Limb (tissue), 2 donors: ENCODE results near the gene CAST.

Experiments used
- DNase-seq, 2 donors: peaks; one replicate each; pipeline ENCODE4 v3.0.0-alpha.2; 2016; ENCODE audit errors: extremely low spot score in 2 of 2

Gene CAST

DNA sequence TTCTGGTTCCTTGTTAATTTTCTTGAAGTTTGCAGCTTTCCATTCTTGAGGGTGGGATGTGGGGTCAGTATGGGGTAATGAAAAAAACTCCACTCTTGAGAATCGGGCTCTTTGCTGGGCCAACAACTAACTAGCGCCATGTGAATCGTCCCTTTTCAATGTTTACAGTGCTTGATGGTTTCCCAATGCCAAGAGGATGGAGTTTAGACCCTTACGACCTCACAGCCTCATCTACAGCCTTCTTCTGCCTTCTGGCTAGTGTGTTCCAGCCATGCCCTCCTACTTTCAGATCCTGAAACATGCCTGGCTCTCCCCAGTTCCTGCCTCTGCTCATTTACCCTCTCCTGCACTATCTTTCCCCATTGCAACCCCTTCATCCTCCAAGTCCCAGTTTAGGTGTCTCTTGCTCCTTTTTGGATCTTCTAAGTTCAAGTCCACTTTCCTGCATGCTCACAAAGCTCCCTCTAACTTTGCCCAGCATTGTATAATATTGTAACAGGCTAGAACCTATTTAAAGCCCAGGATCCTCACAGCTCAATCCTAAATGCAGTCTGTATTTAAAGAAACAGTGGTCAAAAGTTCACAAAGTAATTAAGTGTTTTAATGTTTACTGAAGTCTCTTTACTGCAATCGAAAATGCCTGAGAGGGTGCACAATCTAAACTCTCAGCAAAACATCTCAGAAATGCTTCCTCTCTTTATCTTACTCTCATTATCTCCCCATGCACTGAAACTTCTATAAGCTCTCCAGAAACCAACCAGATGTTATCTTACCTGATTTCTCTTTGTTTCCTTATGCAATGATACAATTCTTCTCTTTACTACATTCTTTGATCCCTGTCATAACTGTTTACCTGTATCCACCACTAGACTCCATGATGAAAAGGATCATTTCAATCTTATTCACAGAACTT lies 20.6 kb upstream of the CAST start:
- DNase-seq, result no peak

DNA sequence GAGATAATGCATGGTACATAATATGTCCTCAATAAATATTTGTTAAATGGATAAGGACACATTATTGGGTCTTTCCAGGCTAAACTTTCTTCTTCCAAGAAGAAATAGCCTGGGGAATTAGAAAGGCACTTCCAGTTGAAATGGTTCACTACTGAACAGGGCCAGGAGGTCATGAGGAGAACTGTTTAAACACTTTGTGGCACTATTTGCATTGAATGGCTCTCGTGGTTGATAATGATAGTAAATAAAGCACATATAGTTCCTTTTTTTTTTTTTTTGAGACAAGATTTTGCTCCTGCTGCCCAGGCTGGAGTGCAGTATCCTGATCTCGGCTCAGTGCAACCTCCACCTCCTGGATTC lies 19.9 kb upstream of the CAST start:
- no peak for DNase-seq

DNA sequence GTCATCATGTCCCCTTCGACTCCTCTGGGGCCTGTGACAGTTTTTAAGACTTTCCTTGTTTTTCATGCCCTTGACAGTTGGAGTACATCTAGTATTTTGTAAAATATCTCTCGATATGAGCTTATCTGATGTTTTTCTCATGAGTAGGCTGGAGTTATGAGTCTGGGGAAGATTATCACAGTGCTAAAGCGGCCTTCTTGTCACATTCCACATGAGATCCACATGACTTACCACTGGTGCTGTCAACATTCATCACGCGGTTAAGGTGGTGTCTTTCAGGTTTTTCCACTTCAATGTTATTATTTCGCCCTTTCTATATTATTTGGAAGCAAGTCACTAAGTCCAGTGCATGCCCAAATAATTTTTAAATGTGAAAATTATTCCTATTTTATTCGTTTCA lies 17.1 kb upstream of the CAST start:
- no peak for DNase-seq

DNA sequence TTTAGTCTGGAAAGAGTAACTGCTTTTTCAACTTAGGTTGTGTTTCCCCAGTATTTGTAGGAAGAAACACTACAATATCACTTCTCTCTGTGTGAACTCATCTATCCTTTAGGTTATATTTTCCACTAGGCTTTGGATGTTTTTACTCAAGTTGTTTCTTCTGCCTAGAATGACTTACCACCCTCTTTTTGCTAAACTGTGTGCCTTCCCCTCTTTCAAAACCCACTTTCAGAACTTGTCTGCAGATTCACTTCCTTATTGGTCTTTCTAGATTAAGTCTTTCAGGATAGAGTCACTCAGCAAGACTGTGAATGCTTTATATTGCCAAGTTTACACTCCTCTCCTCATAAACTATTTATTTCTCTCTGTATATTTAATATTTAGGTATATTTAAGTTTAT lies 14.2 kb upstream of the CAST start:
- DNase-seq, result no peak

DNA sequence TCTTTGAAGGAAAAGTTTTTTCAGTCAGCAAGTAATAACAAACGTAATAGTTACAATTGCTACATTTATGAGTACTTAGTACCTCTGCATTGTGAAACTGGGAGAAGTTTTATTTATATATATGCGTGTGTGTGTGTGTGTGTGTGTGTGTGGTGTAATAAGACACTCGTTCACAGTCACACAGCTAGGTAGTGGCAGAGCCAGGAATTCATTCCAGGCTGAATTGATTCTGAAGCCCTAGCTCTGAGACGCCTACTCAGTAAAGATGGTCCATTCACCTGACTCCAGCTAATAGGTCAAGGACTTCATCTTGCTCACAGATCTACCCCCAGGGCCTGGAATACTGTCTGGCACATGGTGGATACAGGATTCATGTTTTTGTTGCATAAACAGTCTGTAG lies 13.6 kb upstream of the CAST start:
- no peak for DNase-seq

DNA sequence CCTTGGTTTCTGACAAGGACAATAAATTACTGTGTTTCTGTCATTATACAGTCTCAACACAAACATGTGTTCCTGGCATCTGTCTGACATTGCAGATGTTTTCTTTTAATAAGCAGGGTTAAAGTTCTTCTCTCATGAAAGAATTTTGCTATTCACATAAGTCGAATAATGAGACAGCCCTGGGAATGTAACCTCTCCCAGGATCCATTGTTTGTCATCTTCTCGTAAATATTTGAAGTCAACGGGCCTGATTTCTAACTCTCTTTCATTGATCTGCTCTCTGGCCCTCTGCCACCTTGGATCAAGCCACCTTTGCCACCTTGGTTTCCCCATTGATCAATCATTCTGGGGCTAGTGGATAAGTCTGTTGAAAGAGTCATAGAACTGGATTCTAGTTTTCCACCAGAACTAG lies 12.9 kb upstream of the CAST start:
- DNase-seq, result no peak

DNA sequence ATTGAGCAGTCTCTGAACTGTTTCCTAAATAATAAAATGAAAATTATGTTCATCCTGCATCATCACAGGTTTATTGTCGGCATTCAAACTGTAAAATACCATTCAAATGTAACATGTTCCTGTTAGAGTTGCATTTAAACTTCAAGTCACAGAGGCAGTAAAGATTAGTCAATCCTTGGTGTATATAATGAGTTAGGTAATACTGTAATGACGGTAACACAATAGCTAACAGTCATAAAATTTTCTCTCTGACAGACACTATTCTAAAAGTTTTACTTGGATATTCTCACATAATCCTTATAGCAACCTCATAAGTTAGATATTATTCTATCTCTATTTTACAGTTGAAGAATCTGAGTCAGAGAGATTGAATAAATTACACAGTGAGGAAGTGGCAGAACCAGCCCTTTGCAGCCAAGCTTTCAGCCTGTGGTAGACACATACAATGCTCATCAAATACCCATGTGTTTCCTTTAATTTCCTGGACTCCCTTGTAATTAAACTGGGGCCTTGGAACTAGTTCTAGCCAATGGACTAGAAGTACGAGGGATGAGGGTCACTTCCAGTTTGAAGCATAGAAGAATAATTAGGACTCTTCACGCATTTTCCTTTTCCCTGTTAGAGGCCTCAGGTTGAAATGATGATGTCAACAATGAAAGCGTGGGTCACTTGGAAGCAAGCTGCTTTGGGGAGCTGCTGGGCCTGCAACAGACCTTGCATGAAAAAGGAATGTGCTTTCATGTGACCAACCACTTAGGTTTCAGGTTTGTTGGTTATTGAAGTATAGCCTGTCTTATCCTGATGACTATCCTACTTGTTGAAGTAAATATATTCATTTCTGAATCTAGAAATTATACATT lies 12.3 kb upstream of the CAST start:
- DNase-seq, result no peak

DNA sequence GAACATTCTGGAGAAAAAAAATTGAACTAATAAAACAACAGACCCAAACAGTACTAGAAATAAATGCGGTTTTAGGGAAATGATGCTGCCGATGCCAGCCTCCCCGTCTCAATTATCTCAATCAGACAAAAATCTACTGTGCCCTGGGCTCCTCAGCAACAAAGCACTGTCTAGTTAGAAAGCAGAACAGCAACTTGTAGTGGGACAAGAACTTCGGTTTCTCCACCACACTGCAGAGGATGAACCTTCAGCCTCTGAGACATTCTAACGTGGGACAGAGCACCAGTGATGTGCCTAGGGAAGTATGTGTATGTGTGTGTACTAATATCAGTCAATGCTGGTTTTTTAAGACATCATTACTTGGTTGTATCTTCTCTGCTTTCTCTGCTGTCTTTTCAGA lies 11.1 kb upstream of the CAST start:
- DNase-seq, result no peak

DNA sequence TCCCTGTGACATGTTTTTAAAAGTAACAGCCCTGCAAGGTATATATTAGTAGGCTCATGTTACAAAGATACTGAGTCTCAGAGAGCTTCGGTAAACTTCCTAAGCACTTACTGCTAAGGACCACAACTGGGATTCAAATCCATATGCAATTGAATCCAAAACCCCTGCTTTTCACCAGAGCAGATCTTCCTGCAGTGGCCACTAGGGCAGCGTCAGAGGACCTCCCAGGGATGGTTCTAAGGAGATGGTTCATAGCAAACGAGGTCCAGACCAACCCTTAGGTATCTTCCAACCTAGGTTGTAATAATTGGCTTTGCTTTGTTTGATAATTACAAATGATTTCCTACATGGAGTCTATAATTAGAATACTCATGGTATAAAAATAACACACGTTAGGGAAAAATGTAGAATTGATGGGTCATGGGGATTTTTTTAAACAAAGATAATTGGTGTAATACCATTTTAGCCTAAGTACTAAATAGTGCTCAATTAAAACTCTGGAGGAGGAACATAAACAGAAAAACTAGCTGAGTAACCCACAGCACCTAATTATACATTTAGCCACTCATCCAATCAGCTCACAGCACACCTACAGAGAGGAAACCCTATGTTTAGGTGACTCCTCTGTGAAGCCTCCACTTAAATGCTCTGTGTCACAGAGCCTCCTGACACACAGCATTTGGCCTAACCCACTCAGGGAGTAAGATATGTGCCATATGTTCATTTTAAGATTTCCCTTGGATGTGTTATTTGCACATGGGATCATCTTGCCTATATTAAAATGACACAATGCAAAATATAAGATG lies 10.0 kb upstream of the CAST start:
- no peak for DNase-seq

DNA sequence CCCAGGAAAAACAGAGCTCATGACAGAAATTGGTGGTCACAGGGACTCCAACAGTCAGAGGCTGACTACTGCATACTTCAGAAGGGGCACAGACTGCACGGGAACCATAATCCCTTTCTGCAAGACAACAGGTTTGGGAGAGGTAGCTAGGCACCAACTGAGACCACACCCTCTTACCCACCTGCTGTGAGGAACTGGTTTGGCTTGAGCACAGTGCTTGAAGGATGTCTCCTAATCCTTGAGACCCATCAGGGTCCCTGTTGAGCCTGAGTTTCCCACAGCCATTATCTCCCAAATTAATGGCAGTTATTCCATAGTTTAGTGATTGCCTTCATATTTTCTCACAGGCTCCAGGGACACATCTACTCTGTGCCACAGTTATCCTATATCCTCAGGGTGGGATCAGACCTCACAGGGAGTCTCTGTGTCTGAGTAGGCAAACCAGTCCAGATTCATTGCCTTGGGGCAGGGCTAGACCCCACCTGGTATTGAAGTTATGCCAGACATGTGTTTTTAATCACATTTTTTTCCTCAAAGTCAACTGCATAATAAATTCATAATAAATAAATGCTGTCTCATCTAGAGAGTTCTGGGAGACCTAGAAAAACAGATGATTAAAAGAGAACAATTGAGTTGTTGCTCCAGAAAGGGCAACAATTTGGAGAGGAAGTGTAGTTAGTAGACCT lies 9.3 kb upstream of the CAST start:
- DNase-seq, result no peak

DNA sequence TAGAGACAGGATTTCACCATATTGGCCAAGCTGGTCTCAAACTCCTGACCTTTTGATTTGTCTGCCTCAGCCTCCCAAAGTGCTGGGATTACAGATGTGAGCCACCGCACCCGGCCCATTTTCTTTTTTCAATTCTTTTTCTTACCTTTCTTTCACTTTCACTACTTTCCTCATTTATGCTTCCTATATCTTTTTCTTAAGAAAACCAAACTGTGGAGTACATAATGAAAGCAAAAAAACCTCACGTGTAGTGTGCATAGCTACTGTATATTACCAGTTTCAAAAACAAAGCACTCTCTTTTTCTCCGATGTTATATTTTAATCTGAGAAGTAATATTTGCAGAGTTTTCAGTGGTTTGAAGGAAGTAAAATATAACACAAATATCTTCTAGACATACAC lies 8.0 kb upstream of the CAST start:
- DNase-seq, result no peak

DNA sequence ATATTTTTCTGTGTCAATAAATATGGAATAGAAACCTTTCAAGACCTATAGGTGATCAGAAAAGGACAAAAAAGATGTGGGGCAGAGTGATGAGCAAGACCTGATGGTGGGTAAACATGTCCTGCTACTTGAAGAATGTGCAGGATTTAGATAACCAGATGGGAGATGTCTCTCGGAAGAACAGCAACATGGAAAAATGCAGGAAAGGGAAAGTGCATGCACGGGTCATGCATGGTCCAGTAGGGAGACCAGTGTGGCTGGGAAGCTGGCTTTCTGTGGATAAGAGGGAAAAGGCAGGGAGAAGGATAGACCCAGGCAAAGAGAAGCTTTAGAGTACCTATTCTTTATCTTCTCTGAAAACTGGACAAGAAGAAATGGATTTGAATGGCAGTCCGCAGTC lies 7.1 kb upstream of the CAST start:
- no peak for DNase-seq

DNA sequence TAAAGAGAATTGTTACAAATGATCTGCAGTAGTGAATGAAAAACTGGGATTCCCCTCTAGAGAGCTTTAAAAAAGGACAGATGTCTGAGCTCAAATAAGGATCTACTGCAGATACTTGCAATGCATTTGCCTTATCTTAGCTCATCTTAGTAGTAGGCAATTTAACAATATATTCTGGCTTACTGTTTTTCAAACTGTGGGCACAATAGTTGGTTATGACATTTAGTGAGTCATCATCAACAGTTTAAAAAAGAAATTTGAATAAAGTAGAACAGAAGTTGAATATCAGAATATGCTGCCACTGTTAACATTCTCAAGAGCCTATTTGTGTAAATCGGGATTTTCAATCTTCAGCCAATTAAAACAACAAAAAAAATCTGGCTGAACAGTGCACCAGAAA lies 6.7 kb upstream of the CAST start:
- no peak for DNase-seq

DNA sequence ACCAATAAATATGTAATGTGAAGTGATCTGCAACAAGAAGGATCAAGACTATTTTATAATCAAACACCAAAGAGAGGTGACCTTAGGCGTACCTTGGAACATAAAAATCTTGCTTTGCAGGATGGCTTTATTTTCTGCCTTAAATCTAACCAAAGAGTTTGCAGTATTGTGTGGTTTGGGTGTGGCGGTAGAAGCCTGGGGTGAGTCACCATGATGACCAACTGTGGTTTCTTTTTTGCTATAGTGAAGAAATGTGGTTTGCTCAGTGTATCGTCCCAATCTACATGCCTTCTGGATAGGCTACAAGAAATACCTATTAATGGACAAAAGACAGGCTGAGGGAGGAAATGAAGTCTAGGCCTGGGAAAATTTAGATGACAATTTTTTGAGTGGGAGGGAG lies 5.1 kb upstream of the CAST start:
- DNase-seq, result no peak

DNA sequence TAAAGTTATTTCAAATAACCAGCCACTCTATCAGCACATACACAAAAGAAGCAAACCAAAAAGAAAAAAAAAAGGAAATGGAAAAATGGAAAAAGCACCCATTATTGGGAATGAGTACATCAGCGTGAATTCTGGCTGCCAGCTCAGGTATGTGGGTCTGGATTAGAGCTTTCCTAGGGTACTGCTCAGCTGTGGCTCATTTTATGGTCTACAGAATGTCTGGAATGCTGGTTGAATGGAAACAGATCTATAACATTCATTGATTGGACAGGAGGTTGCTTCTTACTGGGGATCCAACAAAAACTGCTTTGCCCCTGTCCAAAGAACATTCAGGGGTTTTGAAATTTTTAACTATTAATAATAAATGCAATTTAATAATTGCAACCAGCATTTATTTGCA lies 3.9 kb upstream of the CAST start:
- DNase-seq, result no peak

DNA sequence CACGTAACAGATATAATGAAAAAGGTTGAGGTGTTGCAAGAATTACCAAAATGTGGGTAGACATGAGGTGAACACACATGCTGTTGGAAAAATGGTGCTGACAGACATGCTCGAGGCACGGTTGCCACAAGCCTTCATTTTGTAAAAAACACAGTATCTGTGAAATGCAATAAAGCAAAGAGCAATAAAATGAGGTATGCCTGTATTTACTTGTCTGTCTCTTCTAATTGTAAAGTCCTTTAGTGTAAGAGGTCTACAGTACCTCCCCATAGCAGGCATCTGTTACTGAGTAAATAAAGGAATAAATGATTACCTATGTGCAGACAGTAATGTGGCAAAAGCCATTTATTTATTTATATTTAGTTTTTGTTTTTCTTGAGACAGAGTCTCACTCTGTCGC lies 3.0 kb upstream of the CAST start:
- no peak for DNase-seq

DNA sequence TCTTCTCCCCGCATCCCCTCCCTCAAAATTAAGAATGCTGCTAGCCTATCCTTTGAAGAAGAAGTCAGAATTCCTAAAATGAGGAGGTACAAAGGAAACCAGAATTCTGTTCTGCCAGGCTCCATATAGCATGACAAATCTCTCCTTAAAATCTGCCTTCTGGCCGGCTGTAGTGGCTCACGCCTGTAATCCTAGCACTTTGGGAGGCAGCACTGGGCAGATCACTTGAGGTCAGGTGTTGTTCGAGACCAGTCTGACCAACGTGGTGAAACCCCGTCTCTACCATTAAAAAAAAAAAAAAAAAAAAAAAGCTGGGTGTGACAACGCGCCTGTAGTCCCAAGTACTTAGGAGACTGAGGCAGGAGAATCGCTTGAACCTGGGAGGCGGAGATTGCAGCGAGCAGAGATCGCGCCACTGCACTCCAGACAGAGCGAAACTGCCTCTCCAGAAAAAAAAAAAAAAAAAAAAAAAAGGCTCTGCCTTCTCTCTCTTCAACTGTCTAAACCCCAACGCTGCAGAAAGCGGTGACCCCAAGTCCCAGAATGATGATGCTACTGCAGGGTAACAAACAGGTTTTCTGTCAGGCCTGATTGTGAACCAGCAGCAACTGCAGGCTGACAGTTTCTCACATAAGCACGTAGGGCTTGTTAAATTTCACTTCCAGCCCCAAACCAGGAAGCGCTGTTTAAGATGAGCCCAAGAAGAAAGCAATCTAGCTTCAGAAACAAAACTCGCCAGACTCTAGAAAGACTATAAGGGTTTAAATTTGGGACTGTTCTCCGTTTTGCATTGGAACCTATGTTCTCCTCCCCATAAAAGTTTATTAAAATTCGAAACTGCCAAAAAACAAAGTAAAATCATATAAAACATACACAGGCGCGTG lies 963 bp upstream of the CAST start:
- peak in 1 of 2 donors; percentile 37 for DNase-seq

DNA sequence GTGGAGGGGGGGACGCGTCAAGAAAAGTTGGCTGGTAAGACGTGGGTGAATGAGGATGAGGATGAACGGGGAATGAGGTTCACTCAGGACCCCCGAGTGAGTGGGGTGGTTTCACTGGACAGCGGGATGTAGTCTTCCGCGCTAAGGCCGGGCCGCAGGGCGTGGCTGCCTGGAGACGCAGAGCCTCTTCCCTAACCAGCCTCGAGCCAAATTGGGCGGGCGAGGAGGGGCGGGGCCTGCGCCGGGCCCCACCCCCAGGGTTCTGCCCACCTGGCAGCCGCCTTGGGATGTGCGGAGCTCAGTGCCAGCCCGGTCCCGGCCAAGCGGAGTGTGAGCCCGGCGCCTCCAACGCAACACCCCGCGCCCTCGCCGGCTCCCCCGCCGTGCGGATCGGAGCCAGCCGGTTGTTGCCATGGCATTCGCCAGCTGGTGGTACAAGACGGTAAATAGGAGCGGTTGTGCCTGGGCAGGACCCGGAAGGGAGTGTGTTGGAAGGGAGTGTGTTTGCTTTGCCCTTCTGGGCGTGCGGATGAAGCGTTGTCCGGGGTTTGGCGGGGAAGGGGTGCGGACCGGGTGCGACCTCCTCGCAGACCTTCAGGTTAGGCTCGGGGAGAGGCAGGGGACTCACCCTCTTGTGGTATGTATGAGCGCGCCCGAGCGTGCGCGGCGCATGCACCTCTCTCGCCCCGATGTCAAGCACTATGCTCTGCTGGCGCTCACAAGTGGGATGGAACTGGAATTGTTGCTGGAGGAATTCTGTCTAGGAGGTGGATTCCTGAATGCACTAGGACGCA lies 746 bp downstream of the CAST start:
- DNase-seq, result peak; percentile 80 to 90

DNA sequence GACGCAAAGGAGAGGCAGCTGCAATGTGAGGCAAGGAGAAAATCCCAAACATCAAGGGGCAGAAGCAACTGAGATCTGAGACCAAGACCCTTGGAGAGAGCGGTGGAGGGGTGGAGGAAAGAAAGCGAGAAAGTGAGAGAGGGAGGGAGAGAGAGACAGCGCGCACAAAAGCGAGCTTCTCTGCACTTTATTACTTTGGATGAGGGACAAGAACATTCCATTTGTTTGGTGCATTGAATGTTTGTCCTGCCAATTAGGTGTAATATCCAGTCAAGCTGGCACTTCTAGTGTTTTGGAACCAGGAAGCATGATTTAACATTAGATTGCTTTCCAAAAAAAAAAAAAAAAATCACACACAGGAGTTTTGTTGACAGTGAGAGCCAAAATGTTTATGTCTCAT lies 1.4 kb downstream of the CAST start:
- no peak for DNase-seq

DNA sequence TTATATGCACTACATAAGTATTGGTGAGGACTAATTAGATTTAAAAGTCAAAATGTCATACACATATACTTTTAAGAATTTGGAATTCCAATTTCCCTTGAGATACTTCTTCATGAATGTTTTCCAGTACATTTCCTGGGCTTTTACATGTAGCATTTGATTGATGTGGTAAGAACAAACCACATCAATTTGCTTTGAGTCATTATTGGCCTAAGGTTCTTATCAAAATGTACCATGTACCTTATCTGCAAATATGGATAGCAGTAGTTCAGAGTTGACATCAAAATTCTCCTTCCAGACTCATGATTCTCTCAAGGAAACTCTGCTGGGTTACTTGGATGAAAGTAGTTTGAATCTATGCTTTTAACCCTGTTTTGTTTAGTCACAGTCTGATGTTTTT lies 2.5 kb downstream of the CAST start:
- DNase-seq, result no peak
